Transverse colon (tissue), 4 donors: ENCODE measurements around the gene PIAS1.

Source experiments
- CTCF ChIP-seq, 5 experiments: fragments of 200-600 bp in 3 of 5; fragments of 450-650 bp in 2 of 5; sonication (generic) in 3 of 5; IDR thresholded peaks; 1 replicate in 2 of 5; 2 replicates in 3 of 5; pipeline ENCODE4 v1.5.1; 2016 to 2017; ENCODE audit warnings: antibody characterized with exemption in 5 of 5, inconsistent platforms in 3 of 5, mild to moderate bottlenecking in 2 of 5, moderate library complexity in 1 of 5
- EP300 ChIP-seq: sonication (generic); formaldehyde crosslinking; IDR thresholded peaks from one replicate; pipeline ENCODE4 v1.6.1; 2017; ENCODE audit warnings: antibody characterized with exemption, low read depth
- POLR2A ChIP-seq: fragments of 450-650 bp; IDR thresholded peaks from one replicate; pipeline ENCODE4 v1.6.1; 2016; ENCODE audit warnings: antibody characterized with exemption, mild to moderate bottlenecking, moderate library complexity
- POLR2AphosphoS5 ChIP-seq, 3 donors: sonication (generic); formaldehyde crosslinking; IDR thresholded peaks; one replicate each; pipeline ENCODE4 v1.6.1; 2016; ENCODE audit warnings: antibody characterized with exemption in 3 of 3

GRCh38 chr15:68097029-68097428, 42.9 kb downstream of the PIAS1 start:
- TF ChIP-seq EP300 = no peak
- TF ChIP-seq POLR2A = no peak
- no peak for TF ChIP-seq CTCF (IDR thresholded peaks at IDR 0.05)
- no peak for TF ChIP-seq POLR2AphosphoS5 (IDR thresholded peaks at IDR 0.05)
